ENCODE measurements around the gene UBE2L5.

The UBE2L5 gene

GRCh38 chr13:30477346-30478195, 55.3 kb downstream of the UBE2L5 start:
- DNase-seq (ENCODE audit: low spot score) = no peak
